Measurements from ENCODE around the gene IFNGR2.

IFNGR2 gene

DNA sequence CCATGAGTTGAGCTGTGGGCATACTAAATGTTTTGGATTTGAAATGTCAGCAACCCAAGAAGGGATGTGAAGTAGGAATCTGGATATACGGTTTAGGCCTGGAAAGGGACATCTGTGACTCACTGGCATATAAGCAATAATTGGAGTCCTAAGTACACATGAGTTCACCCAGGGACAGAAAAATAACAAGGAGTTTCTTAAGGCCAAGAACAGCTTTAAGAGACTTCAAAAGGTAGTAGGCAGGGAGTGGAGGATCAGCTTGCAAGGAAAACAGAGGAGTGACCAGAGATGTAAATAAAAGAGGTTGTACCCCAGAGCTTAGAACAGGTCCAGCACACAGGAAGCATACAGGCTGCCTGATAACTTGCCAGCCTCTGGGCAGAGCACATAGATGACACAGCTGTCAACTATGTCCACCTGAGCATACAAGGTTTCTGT is 48.4 kb downstream of the IFNGR2 start:
- H3K4me3 ChIP-seq (ENCODE audit: low read depth in 1 of 2, low read length in 2 of 2): no peak overlapping the region
- no peaks in the 10 kb centered on the region for H4K20me1 ChIP-seq (ENCODE audit: insufficient read depth, low read length)
- no peak for ATAC-seq (ENCODE audit: insufficient read depth, low read depth)
- TF ChIP-seq EZH2 (IDR thresholded peaks at IDR 0.05; ENCODE audit: borderline replicate concordance, low read depth, low read length, severe bottlenecking) (no peak), CTCF (IDR thresholded peaks at IDR 0.05; ENCODE audit: borderline replicate concordance, extremely low read depth, low read length, poor library complexity, severe bottlenecking) (no peak)
- no peaks in the 10 kb centered on the region for H3K79me2 ChIP-seq (ENCODE audit: insufficient read depth, low read length)
- no peak overlapping the region for H3K9ac ChIP-seq (ENCODE audit: low read depth, low read length)
- H3K27ac ChIP-seq (ENCODE audit: low read length): no peak overlapping the region
- H3K27me3 ChIP-seq (ENCODE audit: insufficient read depth, low read length, poor library complexity): no peaks in the 10 kb centered on the region
- no peak for DNase-seq
- H3K4me2 ChIP-seq (ENCODE audit: insufficient read depth, low read length): no peak overlapping the region
- H2AFZ ChIP-seq (ENCODE audit: low read depth, low read length): no peak overlapping the region
- no peaks in the 10 kb centered on the region; the same call in 1 of the 2 replicates for H3K36me3 ChIP-seq (ENCODE audit: insufficient read depth, low read length)
- no peaks in the 10 kb centered on the region for H3K9me3 ChIP-seq (ENCODE audit: insufficient read depth, low read length, severe bottlenecking)
- no peaks in the 10 kb centered on the region for H3K4me1 ChIP-seq (ENCODE audit: insufficient read depth, low read length)

- Histone ChIP-seq H4K20me1 (ENCODE audit: insufficient read depth, low read length) (no peaks in the 10 kb centered on the region), H3K36me3 (ENCODE audit: insufficient read depth, low read length) (no peaks in the 10 kb centered on the region; the same call in 1 of the 2 replicates), H3K27ac (ENCODE audit: low read length) (no peak overlapping the region), H3K27me3 (ENCODE audit: insufficient read depth, low read length, poor library complexity) (no peaks in the 10 kb centered on the region), H2AFZ (ENCODE audit: low read depth, low read length) (no peak overlapping the region), H3K9me3 (ENCODE audit: insufficient read depth, low read length, severe bottlenecking) (no peaks in the 10 kb centered on the region), H3K9ac (ENCODE audit: low read depth, low read length) (no peak overlapping the region), H3K79me2 (ENCODE audit: insufficient read depth, low read length) (no peaks in the 10 kb centered on the region), H3K4me2 (ENCODE audit: insufficient read depth, low read length) (no peak overlapping the region), H3K4me3 (ENCODE audit: low read depth in 1 of 2, low read length in 2 of 2) (no peak overlapping the region), H3K4me1 (ENCODE audit: insufficient read depth, low read length) (no peaks in the 10 kb centered on the region)
- no peak for TF ChIP-seq CTCF (IDR thresholded peaks at IDR 0.05; ENCODE audit: borderline replicate concordance, extremely low read depth, low read length, poor library complexity, severe bottlenecking)
- no peak for TF ChIP-seq EZH2 (IDR thresholded peaks at IDR 0.05; ENCODE audit: borderline replicate concordance, low read depth, low read length, severe bottlenecking)
- DNase-seq: no peak
- no peak for ATAC-seq (ENCODE audit: insufficient read depth, low read depth)
Observed at GRCh38 chr21:33452362-33452761, 49.1 kb downstream of the IFNGR2 start.

GRCh38 chr21:33455686-33456446 is 52.7 kb downstream of the IFNGR2 start:
- Histone ChIP-seq H3K4me3 (ENCODE audit: low read depth in 1 of 2, low read length in 2 of 2) (no peak overlapping the region), H3K9me3 (ENCODE audit: insufficient read depth, low read length, severe bottlenecking) (no peaks in the 10 kb centered on the region), H2AFZ (ENCODE audit: low read depth, low read length) (no peak overlapping the region), H3K79me2 (ENCODE audit: insufficient read depth, low read length) (no peaks in the 10 kb centered on the region), H3K9ac (ENCODE audit: low read depth, low read length) (no peak overlapping the region), H3K27ac (ENCODE audit: low read length) (no peak overlapping the region), H3K36me3 (ENCODE audit: insufficient read depth, low read length) (no peaks in the 10 kb centered on the region; the same call in 1 of the 2 replicates), H4K20me1 (ENCODE audit: insufficient read depth, low read length) (no peaks in the 10 kb centered on the region), H3K4me1 (ENCODE audit: insufficient read depth, low read length) (no peaks in the 10 kb centered on the region), H3K27me3 (ENCODE audit: insufficient read depth, low read length, poor library complexity) (no peaks in the 10 kb centered on the region), H3K4me2 (ENCODE audit: insufficient read depth, low read length) (no peak overlapping the region)
- no peak for DNase-seq
- TF ChIP-seq CTCF (IDR thresholded peaks at IDR 0.05; ENCODE audit: borderline replicate concordance, extremely low read depth, low read length, poor library complexity, severe bottlenecking): no peak
- TF ChIP-seq EZH2 (IDR thresholded peaks at IDR 0.05; ENCODE audit: borderline replicate concordance, low read depth, low read length, severe bottlenecking): no peak
- no peak for ATAC-seq (ENCODE audit: insufficient read depth, low read depth)

All from DND-41 (cell line).